Measurements from ENCODE around the gene CRPPA. TPM values are rescaled to one million over a fixed set of nuclear protein-coding genes. Genes with fewer than 3 reads are reported as not detected.
"Not testable (repeated sequence)": the region's sequence is repeated elsewhere in the genome, so short reads cannot be mapped to it uniquely, and the experiment has no call there.

Gene CRPPA
- total RNA-seq, 1 donor from 2014 or later, result 3.3 TPM

DNA sequence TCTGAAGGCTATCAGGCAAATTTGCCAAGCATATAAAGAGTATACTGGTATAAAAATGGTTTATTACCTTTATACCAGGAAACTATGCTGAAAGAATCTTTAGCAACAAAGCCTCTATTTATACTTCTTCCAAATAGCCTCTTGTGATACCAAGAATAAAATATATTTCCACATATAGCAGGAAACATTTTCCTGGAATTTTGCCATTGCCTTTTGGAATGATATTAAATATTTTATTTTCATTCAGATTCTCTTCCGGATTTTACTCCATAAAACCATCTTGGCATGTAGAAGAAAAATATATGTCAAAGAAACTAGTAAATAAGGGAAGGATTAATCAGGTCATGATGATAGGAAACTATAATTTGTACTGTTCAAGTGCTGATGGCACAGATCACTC lies 26.5 kb upstream of the CRPPA start:
- H3K36me3 Mint-ChIP-seq (ENCODE audit: unreplicated experiment), result no peaks in the 10 kb centered on the region
- H3K4me1 Mint-ChIP-seq (ENCODE audit: unreplicated experiment), result peaks cover 16% of the 10 kb centered on the region

DNA sequence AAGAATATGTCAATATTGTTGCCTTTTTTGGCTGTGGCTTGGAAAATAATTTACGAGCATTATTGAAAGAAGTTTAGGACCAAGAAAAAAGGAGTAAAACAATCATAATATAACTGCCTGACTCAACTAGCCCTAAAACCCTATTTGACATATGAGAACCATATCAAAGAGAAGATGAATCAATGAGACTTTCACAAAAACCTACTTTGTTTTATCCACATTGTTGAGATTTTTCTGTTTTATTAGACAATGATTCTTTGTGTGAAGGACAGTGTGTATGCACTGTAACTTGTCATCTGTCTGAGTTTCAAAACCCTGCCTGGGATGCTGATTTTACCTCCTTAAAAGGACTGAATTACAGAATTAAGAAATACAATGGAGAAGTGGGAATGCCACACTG lies 25.2 kb upstream of the CRPPA start:
- H3K27ac Mint-ChIP-seq (ENCODE audit: unreplicated experiment), result no peak overlapping the region
- H3K9me3 Mint-ChIP-seq (ENCODE audit: unreplicated experiment), result no peaks in the 10 kb centered on the region
- no peaks in the 10 kb centered on the region for H3K36me3 Mint-ChIP-seq (ENCODE audit: unreplicated experiment)
- peaks cover 16% of the 10 kb centered on the region for H3K4me1 Mint-ChIP-seq (ENCODE audit: unreplicated experiment)
- DNase-seq (ENCODE audit: extremely low spot score, unreplicated experiment), result no peak
- H3K27me3 Mint-ChIP-seq (ENCODE audit: unreplicated experiment), result no peaks in the 10 kb centered on the region
- H3K4me3 Mint-ChIP-seq (ENCODE audit: unreplicated experiment), result no peak overlapping the region
- TF ChIP-seq, protein P1, sequence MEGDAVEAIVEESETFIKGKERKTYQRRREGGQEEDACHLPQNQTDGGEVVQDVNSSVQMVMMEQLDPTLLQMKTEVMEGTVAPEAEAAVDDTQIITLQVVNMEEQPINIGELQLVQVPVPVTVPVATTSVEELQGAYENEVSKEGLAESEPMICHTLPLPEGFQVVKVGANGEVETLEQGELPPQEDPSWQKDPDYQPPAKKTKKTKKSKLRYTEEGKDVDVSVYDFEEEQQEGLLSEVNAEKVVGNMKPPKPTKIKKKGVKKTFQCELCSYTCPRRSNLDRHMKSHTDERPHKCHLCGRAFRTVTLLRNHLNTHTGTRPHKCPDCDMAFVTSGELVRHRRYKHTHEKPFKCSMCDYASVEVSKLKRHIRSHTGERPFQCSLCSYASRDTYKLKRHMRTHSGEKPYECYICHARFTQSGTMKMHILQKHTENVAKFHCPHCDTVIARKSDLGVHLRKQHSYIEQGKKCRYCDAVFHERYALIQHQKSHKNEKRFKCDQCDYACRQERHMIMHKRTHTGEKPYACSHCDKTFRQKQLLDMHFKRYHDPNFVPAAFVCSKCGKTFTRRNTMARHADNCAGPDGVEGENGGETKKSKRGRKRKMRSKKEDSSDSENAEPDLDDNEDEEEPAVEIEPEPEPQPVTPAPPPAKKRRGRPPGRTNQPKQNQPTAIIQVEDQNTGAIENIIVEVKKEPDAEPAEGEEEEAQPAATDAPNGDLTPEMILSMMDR (IDR thresholded peaks at IDR 0.05), result no peak

More for the DNA sequence above, 26.5 kb upstream of the CRPPA start:
- TF ChIP-seq, protein P1 (IDR thresholded peaks at IDR 0.05), result no peak
- Mint-ChIP-seq H3K27ac (ENCODE audit: unreplicated experiment) (no peak overlapping the region), H3K4me3 (ENCODE audit: unreplicated experiment) (no peak overlapping the region), H3K9me3 (ENCODE audit: unreplicated experiment) (no peaks in the 10 kb centered on the region), H3K27me3 (ENCODE audit: unreplicated experiment) (no peaks in the 10 kb centered on the region)
- no peak for DNase-seq (ENCODE audit: extremely low spot score, unreplicated experiment)

DNA sequence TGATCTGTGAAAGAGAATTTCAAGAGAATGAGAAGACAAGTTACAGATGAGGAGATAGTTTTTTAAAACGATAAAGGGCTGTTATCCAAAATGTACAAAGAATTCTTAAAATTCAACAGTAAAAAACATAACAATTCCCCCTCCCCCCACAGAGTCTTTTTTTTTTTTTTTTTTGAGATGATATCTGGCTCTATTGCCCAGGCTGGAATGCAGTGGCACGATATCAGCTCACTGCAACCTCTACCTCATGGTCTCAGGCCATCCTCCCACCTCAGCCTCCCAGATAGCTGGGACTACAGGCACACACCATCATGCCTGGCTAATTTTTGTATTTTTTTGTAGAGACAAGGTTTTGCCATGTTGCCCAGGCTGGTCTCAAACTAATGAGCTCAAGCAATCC lies 22.5 kb upstream of the CRPPA start:
- not testable (repeated sequence) for DNase-seq (ENCODE audit: extremely low spot score, unreplicated experiment); H3K36me3 Mint-ChIP-seq (ENCODE audit: unreplicated experiment); H3K9me3 Mint-ChIP-seq (ENCODE audit: unreplicated experiment); H3K4me3 Mint-ChIP-seq (ENCODE audit: unreplicated experiment); H3K4me1 Mint-ChIP-seq (ENCODE audit: unreplicated experiment); H3K27ac Mint-ChIP-seq (ENCODE audit: unreplicated experiment); H3K27me3 Mint-ChIP-seq (ENCODE audit: unreplicated experiment)

DNA sequence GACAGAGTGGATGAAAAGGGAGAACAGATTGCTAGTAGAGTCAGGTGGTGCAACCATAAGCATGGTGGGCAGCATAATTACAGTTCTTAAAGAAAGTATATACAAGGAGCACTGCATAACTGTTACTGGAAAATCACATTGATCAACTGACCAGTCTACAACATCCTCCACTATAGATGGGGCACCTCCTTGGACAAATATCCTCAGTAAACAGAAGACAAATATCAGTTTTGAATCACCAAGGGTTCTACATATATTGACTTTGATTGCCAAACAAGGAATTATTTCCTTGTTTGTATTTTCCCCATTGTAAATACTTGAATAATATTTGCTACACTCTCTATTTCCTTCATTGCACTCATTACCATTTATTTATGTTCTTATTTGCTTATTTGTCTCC lies 17.6 kb upstream of the CRPPA start:
- TF ChIP-seq, protein P1 (IDR thresholded peaks at IDR 0.05), result no peak
- no peaks in the 10 kb centered on the region for H3K4me1 Mint-ChIP-seq (ENCODE audit: unreplicated experiment)
- no peak for DNase-seq (ENCODE audit: extremely low spot score, unreplicated experiment)
- no peak overlapping the region for H3K4me3 Mint-ChIP-seq (ENCODE audit: unreplicated experiment)
- no peak overlapping the region for H3K27ac Mint-ChIP-seq (ENCODE audit: unreplicated experiment)
- no peaks in the 10 kb centered on the region for H3K9me3 Mint-ChIP-seq (ENCODE audit: unreplicated experiment)
- no peaks in the 10 kb centered on the region for H3K27me3 Mint-ChIP-seq (ENCODE audit: unreplicated experiment)
- no peaks in the 10 kb centered on the region for H3K36me3 Mint-ChIP-seq (ENCODE audit: unreplicated experiment)

DNA sequence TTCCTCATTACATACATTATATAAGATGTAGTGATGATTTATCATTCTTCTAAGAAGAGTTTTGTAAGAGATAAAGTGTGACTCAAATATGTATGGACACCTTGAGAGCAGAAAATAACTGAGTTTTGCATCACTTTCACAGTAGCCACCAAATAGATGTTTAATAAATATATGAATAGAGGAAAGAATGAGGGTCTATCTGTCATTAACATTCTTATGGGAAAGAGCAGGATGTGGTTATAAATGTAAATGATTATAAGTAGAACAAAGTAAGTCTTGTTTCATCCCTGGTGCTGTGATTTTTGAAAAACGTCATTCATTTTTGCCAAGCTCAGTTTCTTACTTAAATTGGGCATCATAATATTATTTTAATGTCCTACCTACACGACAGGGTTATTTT lies 15.0 kb upstream of the CRPPA start:
- no peaks in the 10 kb centered on the region for H3K27me3 Mint-ChIP-seq (ENCODE audit: unreplicated experiment)
- no peaks in the 10 kb centered on the region for H3K9me3 Mint-ChIP-seq (ENCODE audit: unreplicated experiment)
- DNase-seq (ENCODE audit: extremely low spot score, unreplicated experiment), result no peak
- no peaks in the 10 kb centered on the region for H3K36me3 Mint-ChIP-seq (ENCODE audit: unreplicated experiment)
- H3K4me3 Mint-ChIP-seq (ENCODE audit: unreplicated experiment), result no peak overlapping the region
- H3K4me1 Mint-ChIP-seq (ENCODE audit: unreplicated experiment), result no peaks in the 10 kb centered on the region
- TF ChIP-seq, protein P1 (IDR thresholded peaks at IDR 0.05), result no peak
- H3K27ac Mint-ChIP-seq (ENCODE audit: unreplicated experiment), result no peak overlapping the region

DNA sequence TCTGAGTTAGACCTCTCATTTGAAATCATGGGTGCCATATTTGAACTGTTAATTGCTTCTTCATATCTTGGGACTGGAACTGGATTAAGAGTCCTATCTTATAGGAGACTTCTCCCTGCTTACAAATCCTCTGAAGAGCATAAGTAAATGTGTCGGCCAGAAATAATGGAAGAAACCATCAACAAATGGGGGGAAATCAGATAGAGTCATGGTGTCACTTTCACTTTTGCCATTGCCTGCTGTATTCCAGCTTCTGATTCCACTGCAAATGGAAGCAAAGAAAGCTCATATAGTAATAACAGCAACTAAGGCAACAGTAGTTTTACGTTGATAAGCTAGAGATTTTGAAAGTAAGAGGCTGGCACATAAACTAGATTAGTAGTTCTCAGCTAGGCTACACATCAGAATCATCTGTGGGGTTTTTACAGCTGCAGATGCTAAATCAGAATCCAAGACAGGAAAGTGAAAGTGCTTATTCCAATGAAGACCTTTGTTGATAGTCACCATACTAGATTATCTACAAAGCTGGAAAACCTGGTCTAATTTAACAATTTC lies 12.3 kb upstream of the CRPPA start:
- H3K4me1 Mint-ChIP-seq (ENCODE audit: unreplicated experiment), result no peaks in the 10 kb centered on the region
- no peaks in the 10 kb centered on the region for H3K27me3 Mint-ChIP-seq (ENCODE audit: unreplicated experiment)
- H3K36me3 Mint-ChIP-seq (ENCODE audit: unreplicated experiment), result no peaks in the 10 kb centered on the region
- H3K9me3 Mint-ChIP-seq (ENCODE audit: unreplicated experiment), result no peaks in the 10 kb centered on the region
- TF ChIP-seq, protein P1 (IDR thresholded peaks at IDR 0.05), result no peak
- H3K4me3 Mint-ChIP-seq (ENCODE audit: unreplicated experiment), result no peak overlapping the region
- DNase-seq (ENCODE audit: extremely low spot score, unreplicated experiment), result no peak
- H3K27ac Mint-ChIP-seq (ENCODE audit: unreplicated experiment), result no peak overlapping the region
